T-helper 2 cell treated with Interferon-gamma antibody and Interleukin-4, amounts not matched to agents 5 μg/mL and 100 μg/mL, for 36 hours (primary cell): Measurements from ENCODE around the gene OTOF.
A peak's percentile ranks its signal among the peaks of the same experiment; 100 is the strongest.

Source experiments
- DNase-seq: peaks from one replicate; pipeline ENCODE4 v3.0.0; 2021; ENCODE audit warnings: low spot score
- H3K27ac Mint-ChIP-seq: one replicate; pipeline ENCODE4 v1.8.0; 2021; ENCODE audit warnings: mild to moderate bottlenecking, mixed read lengths
- H3K27me3 Mint-ChIP-seq: one replicate; pipeline ENCODE4 v1.8.0; 2021; ENCODE audit warnings: low read depth, mixed read lengths
- H3K36me3 Mint-ChIP-seq: one replicate; pipeline ENCODE4 v1.8.0; 2021; ENCODE audit warnings: low read depth, mixed read lengths
- H3K4me1 Mint-ChIP-seq: one replicate; pipeline ENCODE4 v1.8.0; 2021; ENCODE audit warnings: low read depth, mixed read lengths
- H3K4me3 Mint-ChIP-seq: one replicate; pipeline ENCODE4 v1.8.0; 2022; ENCODE audit warnings: mild to moderate bottlenecking, moderate library complexity, mixed read lengths
- H3K9me3 Mint-ChIP-seq: one replicate; pipeline ENCODE4 v1.8.0; 2021; ENCODE audit warnings: mixed read lengths

OTOF gene

GRCh38 chr2:26423750-26424149 lies 54.2 kb downstream of the OTOF start:
- Mint-ChIP-seq H3K27ac (no peak overlapping the region), H3K4me3 (no peak overlapping the region), H3K27me3 (peaks cover 22% of the 10 kb centered on the region), H3K9me3 (no peaks in the 10 kb centered on the region), H3K36me3 (no peaks in the 10 kb centered on the region), H3K4me1 (no peaks in the 10 kb centered on the region)
- no peak for DNase-seq

GRCh38 chr2:26422947-26423629 lies 54.8 kb downstream of the OTOF start:
- Mint-ChIP-seq H3K4me3 (no peak overlapping the region), H3K4me1 (no peaks in the 10 kb centered on the region), H3K36me3 (no peaks in the 10 kb centered on the region), H3K27me3 (peaks cover 24% of the 10 kb centered on the region), H3K9me3 (no peaks in the 10 kb centered on the region), H3K27ac (no peak overlapping the region)
- DNase-seq, result no peak

DNA sequence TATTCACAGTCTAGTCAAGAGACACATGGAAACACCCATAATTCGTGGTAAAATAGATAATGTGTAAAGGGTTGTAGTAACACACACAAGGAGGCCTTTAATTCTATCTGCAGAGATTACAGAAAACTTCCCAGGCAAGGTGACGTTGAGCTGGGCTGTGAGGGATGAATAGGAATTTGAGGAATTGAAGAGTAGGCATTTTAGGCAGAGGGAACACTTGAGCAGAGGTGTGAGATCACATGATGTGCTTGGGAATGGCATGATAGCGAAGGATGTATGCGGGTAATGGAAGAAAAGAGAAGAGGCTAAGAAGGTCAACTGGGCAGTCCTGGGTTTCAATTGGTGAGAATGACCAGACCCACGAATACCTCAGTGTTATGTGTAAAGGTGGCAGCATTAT lies 56.0 kb downstream of the OTOF start:
- peaks cover 28% of the 10 kb centered on the region for H3K27me3 Mint-ChIP-seq
- H3K9me3 Mint-ChIP-seq, result no peaks in the 10 kb centered on the region
- no peak overlapping the region for H3K27ac Mint-ChIP-seq
- H3K4me1 Mint-ChIP-seq, result no peaks in the 10 kb centered on the region
- DNase-seq, result no peak
- H3K36me3 Mint-ChIP-seq, result no peaks in the 10 kb centered on the region
- no peak overlapping the region for H3K4me3 Mint-ChIP-seq

DNA sequence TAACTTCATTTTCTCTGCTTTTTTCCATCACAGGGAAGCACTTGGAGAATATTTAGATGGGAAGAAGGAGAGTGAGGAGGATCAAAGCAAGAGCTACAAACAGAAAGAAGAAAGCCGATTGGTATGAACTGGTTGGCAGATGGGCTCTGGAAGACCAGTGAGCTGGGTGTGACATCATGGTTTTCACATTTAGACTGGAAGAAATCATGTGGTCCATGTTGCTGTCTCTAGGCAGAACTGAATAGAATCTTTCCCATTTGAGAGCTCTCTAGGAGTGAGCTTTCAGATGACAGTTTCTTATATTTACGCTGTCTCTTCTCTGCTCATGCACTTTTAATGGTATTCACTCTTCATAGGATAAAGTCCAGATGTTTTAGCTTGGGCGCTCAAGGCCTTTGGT lies 63.6 kb downstream of the OTOF start:
- H3K27me3 Mint-ChIP-seq, result peaks cover 11% of the 10 kb centered on the region

DNA sequence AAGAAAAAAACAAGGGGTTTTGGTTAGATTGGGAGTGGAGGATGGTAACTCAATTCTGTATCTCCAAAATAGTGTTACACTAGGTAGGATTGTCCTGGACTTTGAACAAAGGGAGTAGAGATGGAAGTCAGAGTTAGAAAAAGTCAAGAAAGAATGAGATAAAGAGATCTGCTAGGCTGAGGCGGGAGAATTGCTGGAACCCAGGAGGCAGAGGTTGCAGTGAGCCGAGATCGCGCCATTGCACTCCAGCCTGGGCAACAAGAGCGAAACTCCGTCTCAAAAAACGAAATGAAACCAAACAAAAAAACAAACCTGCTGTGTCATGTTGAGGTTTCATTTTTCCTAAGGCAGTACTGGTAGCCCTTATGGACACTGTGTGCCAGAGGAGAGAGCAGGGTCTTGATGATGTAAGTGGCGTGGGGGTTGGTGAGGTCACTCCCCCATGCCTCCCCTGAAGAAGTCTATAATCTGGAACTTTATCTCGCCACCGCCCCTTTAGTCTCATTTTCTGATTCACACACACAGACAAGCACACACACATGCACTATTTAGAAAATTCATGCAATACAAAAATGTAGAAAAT lies 65.7 kb downstream of the OTOF start:
- Mint-ChIP-seq H3K4me3 (peak overlapping the region; percentile 73), H3K9me3 (no peaks in the 10 kb centered on the region), H3K27me3 (peaks cover 14% of the 10 kb centered on the region), H3K4me1 (peaks cover 15% of the 10 kb centered on the region), H3K36me3 (no peaks in the 10 kb centered on the region), H3K27ac (peak overlapping the region; percentile 72)
- DNase-seq, result peak; percentile 53

More for the DNA sequence above, 63.6 kb downstream of the OTOF start:
- H3K27ac Mint-ChIP-seq, result no peak overlapping the region
- peaks cover 15% of the 10 kb centered on the region for H3K4me1 Mint-ChIP-seq
- DNase-seq, result no peak
- no peaks in the 10 kb centered on the region for H3K36me3 Mint-ChIP-seq
- no peaks in the 10 kb centered on the region for H3K9me3 Mint-ChIP-seq
- H3K4me3 Mint-ChIP-seq, result no peak overlapping the region

DNA sequence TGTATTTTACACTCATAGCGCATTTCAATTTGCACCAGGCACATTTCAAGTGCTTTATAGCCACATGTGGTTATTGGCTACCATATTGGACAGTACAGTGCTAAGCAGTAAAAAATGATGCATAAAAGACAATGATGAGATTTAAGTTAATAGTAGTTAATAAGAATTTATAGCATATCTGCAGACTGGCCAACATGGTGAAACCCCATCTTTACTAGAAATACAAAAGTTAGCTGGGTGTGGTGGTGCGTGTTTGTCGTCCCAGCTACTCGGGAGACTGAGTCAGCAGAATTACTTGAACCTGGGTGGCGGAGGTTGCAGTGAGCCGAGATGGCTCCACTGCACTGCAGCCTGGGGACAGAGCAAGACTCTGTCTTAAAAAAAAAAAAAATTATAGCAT lies 66.5 kb downstream of the OTOF start:
- peaks cover 15% of the 10 kb centered on the region for H3K4me1 Mint-ChIP-seq
- peak overlapping the region; percentile 72 for H3K27ac Mint-ChIP-seq
- H3K4me3 Mint-ChIP-seq, result peak overlapping the region; percentile 73
- H3K27me3 Mint-ChIP-seq, result peaks cover 10% of the 10 kb centered on the region
- no peaks in the 10 kb centered on the region for H3K36me3 Mint-ChIP-seq
- no peaks in the 10 kb centered on the region for H3K9me3 Mint-ChIP-seq
- DNase-seq, result no peak

GRCh38 chr2:26410764-26411243 lies 67.1 kb downstream of the OTOF start:
- no peak for DNase-seq
- H3K27me3 Mint-ChIP-seq, result peaks cover 10% of the 10 kb centered on the region
- peaks cover 15% of the 10 kb centered on the region for H3K4me1 Mint-ChIP-seq
- H3K27ac Mint-ChIP-seq, result no peak overlapping the region
- H3K4me3 Mint-ChIP-seq, result no peak overlapping the region
- H3K36me3 Mint-ChIP-seq, result no peaks in the 10 kb centered on the region
- no peaks in the 10 kb centered on the region for H3K9me3 Mint-ChIP-seq

- H3K4me3 Mint-ChIP-seq, result no peak overlapping the region
- H3K4me1 Mint-ChIP-seq, result peaks cover 15% of the 10 kb centered on the region
- DNase-seq, result no peak
- no peak overlapping the region for H3K27ac Mint-ChIP-seq
- H3K27me3 Mint-ChIP-seq, result peaks cover 10% of the 10 kb centered on the region
- no peaks in the 10 kb centered on the region for H3K9me3 Mint-ChIP-seq
- H3K36me3 Mint-ChIP-seq, result no peaks in the 10 kb centered on the region
Observed at GRCh38 chr2:26409785-26410184, 68.1 kb downstream of the OTOF start.

- Mint-ChIP-seq H3K9me3 (no peaks in the 10 kb centered on the region), H3K36me3 (no peaks in the 10 kb centered on the region), H3K27me3 (peaks cover 16% of the 10 kb centered on the region), H3K27ac (no peak overlapping the region), H3K4me1 (peaks cover 12% of the 10 kb centered on the region), H3K4me3 (no peak overlapping the region)
- DNase-seq, result no peak
Observed at GRCh38 chr2:26407526-26407925, 70.4 kb downstream of the OTOF start.
